GM20000 (cell line): ENCODE results near the gene RASA3.
"Not testable (repeated sequence)": the region's sequence is repeated elsewhere in the genome, so short reads cannot be mapped to it uniquely, and the experiment has no call there.

ENCODE experiments used
- DNase-seq: peaks from one replicate; pipeline ENCODE4 v3.0.0; 2012; ENCODE audit warnings: low spot score
- TF ChIP-seq, protein P1 (sequence below): IDR thresholded peaks from 2 replicates; pipeline ENCODE4 v1.5.1; 2012; ENCODE audit warnings: mild to moderate bottlenecking, control low read depth; ENCODE audit errors: extremely low read depth, missing control alignments

RASA3 gene

DNA sequence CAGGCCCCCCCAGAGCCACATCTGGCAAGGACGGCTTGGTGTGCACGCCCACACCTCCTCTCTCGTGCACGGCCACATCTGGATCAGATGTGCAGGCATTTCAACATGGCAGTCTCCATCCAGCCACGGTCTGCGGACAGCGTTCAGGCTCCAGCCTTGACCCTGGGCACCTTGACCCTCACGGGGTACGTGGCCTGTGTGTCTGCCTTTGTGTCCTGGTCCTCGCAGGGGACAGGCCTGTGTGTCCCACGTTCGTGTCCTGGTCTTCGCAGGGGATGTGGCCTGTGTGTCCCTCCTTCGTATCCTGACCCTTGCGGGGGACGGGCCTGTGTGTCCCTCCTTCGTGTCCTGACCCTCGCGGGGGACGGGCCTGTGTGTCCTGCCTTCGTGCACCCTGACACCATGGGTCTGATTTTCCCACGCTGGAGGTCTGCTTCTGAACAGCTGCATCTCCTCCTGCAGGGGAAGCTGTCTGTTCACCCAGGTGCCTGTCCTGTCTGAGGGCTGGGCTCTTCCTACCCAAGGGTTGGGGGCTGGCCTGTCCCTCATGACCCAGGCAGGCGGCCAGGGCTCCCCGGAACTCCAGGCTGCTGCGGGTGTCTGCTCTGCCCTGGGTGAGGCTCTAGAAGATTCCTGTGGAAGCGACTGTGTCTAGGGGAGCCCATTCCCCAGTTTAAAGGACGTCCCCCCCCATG lies 25.3 kb downstream of the RASA3 start:
- no peak for DNase-seq
- TF ChIP-seq, protein P1, sequence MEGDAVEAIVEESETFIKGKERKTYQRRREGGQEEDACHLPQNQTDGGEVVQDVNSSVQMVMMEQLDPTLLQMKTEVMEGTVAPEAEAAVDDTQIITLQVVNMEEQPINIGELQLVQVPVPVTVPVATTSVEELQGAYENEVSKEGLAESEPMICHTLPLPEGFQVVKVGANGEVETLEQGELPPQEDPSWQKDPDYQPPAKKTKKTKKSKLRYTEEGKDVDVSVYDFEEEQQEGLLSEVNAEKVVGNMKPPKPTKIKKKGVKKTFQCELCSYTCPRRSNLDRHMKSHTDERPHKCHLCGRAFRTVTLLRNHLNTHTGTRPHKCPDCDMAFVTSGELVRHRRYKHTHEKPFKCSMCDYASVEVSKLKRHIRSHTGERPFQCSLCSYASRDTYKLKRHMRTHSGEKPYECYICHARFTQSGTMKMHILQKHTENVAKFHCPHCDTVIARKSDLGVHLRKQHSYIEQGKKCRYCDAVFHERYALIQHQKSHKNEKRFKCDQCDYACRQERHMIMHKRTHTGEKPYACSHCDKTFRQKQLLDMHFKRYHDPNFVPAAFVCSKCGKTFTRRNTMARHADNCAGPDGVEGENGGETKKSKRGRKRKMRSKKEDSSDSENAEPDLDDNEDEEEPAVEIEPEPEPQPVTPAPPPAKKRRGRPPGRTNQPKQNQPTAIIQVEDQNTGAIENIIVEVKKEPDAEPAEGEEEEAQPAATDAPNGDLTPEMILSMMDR = no peak

DNA sequence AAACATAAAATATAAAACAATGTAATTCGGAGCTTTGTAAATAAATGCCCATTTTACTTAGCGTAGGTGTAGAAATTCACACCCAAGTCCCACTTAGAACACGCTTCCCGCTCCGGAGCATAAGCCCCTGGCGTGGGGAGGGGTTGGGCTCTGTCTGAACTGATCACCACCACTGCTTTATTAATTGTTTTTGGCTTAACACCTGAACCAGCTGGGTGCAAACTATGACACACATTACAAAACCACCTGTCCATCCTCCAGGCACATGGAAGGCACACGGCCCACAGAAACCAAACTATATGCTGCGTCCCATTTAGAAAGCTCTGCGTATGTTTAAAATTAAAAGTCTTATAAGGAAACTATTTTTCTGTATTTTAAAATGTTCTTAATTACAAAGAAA lies 25.9 kb downstream of the RASA3 start:
- TF ChIP-seq, protein P1 = no peak
- DNase-seq = no peak

DNA sequence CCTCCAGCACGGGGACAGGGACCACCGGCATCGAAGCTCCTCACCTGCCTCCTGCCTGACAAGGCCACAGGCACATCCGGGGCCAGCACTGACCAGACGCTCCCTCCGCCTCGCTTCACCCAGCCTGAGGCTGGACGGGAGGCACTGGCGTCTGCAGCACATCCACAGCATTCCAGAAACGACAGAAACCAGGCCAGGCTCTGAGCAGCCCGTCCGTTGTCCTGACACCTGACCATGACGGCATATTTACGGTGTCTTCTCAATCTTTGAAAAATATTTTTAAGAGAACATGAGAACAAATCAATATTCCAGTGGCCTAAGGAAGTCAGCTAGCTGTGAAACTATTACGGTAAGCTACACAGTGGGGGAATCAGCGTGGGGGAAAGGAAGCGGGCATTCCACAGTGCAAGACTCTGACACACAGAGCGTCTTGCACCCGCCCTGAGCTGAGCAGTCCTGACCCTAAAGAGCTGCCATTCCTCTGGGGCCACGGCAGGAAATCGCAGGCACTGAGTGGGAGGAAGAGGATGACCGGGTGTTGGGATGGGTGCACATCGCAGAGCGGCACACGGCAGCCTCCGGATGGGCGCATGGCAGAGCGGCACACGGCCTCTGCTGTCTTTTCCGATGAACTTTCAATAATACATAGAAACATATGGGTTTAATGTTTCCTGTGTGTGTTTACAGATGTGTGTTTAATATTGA lies 26.8 kb downstream of the RASA3 start:
- TF ChIP-seq, protein P1 = no peak
- no peak for DNase-seq

DNA sequence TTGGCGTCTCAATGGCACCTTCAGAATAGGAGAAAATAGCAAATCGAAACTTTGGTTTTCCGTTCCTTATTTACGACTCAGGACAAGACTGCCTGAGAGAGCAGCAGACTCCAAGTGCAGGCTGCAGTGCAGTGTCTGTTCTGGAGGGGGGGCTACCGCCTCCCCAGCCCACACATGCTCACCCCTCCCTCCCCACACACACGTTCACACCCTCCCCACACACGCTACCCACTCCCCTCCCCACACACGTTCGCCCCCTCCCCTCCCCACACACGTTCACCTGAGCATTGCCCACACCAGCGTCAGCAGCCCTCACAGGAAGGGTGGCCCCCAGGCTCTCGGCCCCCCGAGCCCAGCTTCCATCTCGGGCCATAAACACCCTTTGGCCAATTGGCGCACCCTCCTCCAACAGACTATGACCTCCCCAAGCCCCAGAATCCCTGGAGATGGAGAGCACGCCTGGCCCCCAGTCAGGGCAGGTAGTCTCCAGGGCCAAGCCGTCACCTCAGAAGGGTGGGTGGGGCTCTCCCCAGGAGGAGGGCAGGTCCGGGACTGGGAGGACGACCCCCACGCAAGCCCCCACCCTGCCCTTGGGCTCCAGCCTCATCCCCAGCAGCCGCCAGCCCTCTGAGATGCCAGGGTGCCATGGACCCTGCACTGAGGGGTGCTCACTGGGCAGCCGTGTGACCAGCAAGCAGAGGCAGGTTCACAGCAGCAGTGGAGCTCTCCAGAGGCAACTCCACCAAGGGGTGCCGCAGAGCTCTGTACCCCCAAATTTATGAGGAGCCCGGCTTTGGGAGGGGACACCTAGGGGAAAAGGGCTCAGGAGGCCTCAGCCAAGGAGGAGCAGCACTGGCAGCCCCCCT lies 27.5 kb downstream of the RASA3 start:
- no peak for DNase-seq
- TF ChIP-seq, protein P1 = no peak

DNA sequence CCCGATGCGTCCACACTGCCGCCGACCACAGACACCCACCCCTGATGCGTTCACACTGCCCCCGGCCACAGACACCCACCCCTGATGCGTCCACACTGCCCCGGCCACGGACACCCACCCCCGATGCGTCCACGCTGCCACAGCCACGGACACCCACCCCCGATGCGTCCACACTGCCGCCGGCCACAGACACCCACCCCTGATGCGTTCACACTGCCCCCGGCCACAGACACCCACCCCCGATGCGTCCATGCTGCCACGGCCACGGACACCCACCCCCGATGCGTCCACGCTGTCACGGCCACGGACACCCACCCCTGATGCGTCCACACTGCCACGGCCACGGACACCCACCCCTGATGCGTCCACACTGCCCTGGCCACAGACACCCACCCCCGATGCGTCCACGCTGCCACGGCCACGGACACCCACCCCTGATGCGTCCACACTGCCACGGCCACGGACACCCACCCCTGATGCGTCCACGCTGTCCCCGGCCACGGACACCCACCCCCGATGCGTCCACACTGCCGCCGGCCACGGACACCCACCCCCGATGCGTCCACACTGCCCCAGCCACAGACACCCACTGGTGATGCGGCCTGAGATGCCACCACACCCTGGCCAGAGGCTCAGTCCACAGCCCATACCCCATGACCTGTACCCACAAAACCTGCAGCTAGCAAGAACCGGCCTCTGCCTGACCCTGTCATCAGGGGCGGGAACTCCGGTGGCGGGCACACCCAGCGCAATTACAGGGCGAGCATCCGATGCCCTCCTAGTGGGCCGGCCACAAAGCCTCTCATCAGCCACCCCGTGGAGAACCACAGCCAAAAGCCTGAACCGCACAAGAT lies 28.4 kb downstream of the RASA3 start:
- TF ChIP-seq, protein P1 = no peak
- DNase-seq = no peak

DNA sequence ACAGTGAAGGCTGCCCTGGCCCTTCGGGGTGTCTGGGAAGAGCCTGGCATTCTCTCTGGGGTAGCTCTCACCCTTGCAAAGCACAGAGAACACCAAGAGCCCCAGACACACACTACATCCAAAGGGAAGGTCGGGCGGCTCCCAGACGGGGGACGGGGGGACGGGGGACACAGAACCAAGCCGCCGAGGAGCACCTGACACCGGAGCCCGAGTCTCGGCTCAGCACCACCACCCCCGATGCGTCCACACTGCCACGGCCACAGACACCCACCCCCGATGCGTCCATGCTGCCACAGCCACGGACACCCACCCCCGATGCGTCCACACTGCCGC lies 29.2 kb downstream of the RASA3 start:
- not testable (repeated sequence) for DNase-seq

DNA sequence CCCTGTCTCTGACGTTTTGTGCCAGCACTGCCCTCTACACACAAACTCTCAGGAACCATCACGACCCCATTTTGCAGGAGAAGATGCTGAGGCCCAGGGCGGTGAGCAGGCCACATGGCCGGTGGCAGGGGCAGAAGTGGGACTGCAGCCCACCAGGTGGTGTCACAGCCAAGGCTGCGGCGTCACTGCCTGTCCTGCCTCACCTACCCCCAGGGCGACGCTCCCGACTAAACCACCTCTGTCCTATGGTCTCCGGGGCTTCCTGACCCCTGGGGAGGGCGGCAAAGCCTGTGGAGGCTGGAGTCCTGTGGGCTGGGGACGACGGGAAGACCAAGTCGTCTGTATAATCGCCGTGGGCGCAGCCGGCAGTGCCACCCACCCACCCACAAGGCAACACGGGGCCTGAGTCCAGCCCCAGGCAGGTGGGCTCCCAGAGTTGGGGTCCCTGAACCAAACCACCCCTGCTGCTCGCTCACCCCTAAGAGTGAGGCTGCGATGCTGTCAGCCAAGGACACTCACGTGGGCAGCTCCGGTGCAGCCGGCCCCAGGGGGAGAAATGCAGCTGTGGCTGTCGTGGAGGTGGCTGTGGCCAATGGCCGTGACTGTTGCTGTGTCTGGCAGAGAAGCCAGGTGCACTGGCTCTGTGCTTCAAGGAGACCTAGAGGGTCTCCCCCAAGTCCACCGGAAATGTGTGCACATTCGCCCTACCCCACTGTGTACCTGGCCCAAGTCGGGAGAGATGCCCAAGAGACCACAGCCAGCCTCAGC lies 29.7 kb downstream of the RASA3 start:
- TF ChIP-seq, protein P1 = no peak
- no peak for DNase-seq
